WTC11 (cell line): ENCODE measurements around the gene DMD. TPM values are rescaled to one million over a fixed set of nuclear protein-coding genes. Genes with fewer than 3 reads are reported as not detected.

Experiments
- ATAC-seq: fragments of 200-7000 bp; cut with Tn5 transposase; 2 replicates; pipeline ENCODE4 v1.10.0; 2021; ENCODE audit warnings: mild to moderate bottlenecking, moderate library complexity
- CTCF ChIA-PET: fragments of 300-600 bp; sonication (Branson Sonifier 250); formaldehyde crosslinking; loops from one replicate; lab custom pipeline; 2021; ENCODE audit warnings: antibody characterized with exemption; lab: Charles Lee
- POLR2A ChIA-PET: fragments of 350-600 bp; sonication (Branson Sonifier 250); formaldehyde crosslinking; loops from one replicate; lab custom pipeline; 2021; ENCODE audit warnings: antibody characterized with exemption; lab: Charles Lee
- DNase-seq: peaks from one replicate; pipeline ENCODE4 v3.0.0; 2021; ENCODE audit warnings: low spot score
- H3K27ac Mint-ChIP-seq: 2 replicates; pipeline ENCODE4 v1.8.0; 2021; ENCODE audit warnings: mixed read lengths
- H3K27me3 Mint-ChIP-seq: 2 replicates; pipeline ENCODE4 v1.8.0; 2021; ENCODE audit warnings: low read depth, mild to moderate bottlenecking, moderate library complexity, mixed read lengths
- H3K36me3 Mint-ChIP-seq: 2 replicates; pipeline ENCODE4 v1.8.0; 2021; ENCODE audit warnings: mixed read lengths
- H3K4me1 Mint-ChIP-seq: 2 replicates; pipeline ENCODE4 v1.8.0; 2022; ENCODE audit warnings: mixed read lengths
- H3K4me3 Mint-ChIP-seq: 2 replicates; pipeline ENCODE4 v1.8.0; 2021; ENCODE audit warnings: mild to moderate bottlenecking, moderate library complexity, mixed read lengths
- H3K9me3 Mint-ChIP-seq: 2 replicates; pipeline ENCODE4 v1.8.0; 2021; ENCODE audit warnings: mixed read lengths
- AFF4 ChIP-seq: sonication (generic); formaldehyde crosslinking; IDR thresholded peaks from 2 replicates; pipeline ENCODE4 v1.8.1; 2023; ENCODE audit warnings: mild to moderate bottlenecking, missing genetic modification reagents, borderline replicate concordance
- ARID4B ChIP-seq: sonication (generic); formaldehyde crosslinking; IDR thresholded peaks from 2 replicates; pipeline ENCODE4 v1.8.0; 2023; ENCODE audit warnings: missing genetic modification reagents, mild to moderate bottlenecking, borderline replicate concordance
- CBFB ChIP-seq: sonication (generic); formaldehyde crosslinking; IDR thresholded peaks from 2 replicates; pipeline ENCODE4 v1.8.1; 2022; ENCODE audit warnings: mild to moderate bottlenecking, low read depth, missing genetic modification reagents
- CREB1 ChIP-seq: sonication (generic); formaldehyde crosslinking; IDR thresholded peaks from 2 replicates; pipeline ENCODE4 v1.8.0; 2023; ENCODE audit warnings: mild to moderate bottlenecking, missing genetic modification reagents
- EMX1 ChIP-seq: fragments of 250-450 bp; sonication (Bioruptor Pico); IDR thresholded peaks from 2 replicates; pipeline ENCODE4 v1.8.0; 2021; ENCODE audit warnings: mild to moderate bottlenecking
- HMGA2 ChIP-seq: fragments of 250-450 bp; sonication (Bioruptor Pico); IDR thresholded peaks from 2 replicates; pipeline ENCODE4 v1.4.0; 2021; ENCODE audit warnings: mild to moderate bottlenecking, moderate library complexity
- IRF1 ChIP-seq: sonication (generic); formaldehyde crosslinking; IDR thresholded peaks from 2 replicates; pipeline ENCODE4 v1.8.0; 2023; ENCODE audit warnings: missing genetic modification reagents
- JAZF1 ChIP-seq: fragments of 250-450 bp; sonication (Bioruptor Pico); IDR thresholded peaks from 2 replicates; pipeline ENCODE4 v1.9.0; 2021; ENCODE audit warnings: moderate library complexity, mild to moderate bottlenecking, inconsistent platforms
- KAT7 ChIP-seq: sonication (generic); formaldehyde crosslinking; IDR thresholded peaks from 2 replicates; pipeline ENCODE4 v1.8.1; 2023; ENCODE audit warnings: missing genetic modification reagents, mild to moderate bottlenecking, borderline replicate concordance
- NFYB ChIP-seq: sonication (generic); formaldehyde crosslinking; conservative IDR thresholded peaks from 2 replicates; pipeline ENCODE4 v1.8.0; 2022; ENCODE audit warnings: low read depth, missing genetic modification reagents
- PRRX2 ChIP-seq: fragments of 250-450 bp; sonication (Bioruptor Pico); IDR thresholded peaks from 2 replicates; pipeline ENCODE4 v1.8.0; 2021; ENCODE audit warnings: mild to moderate bottlenecking
- SMAD3 ChIP-seq: sonication (generic); formaldehyde crosslinking; IDR thresholded peaks from 2 replicates; pipeline ENCODE4 v1.8.0; 2022; ENCODE audit warnings: missing genetic modification reagents, mild to moderate bottlenecking, borderline replicate concordance
- TCF7 ChIP-seq: sonication (generic); formaldehyde crosslinking; IDR thresholded peaks from 2 replicates; pipeline ENCODE4 v1.8.0; 2022; ENCODE audit warnings: mild to moderate bottlenecking, low read depth, missing genetic modification reagents, moderate library complexity
- TEAD1 ChIP-seq: sonication (generic); formaldehyde crosslinking; IDR thresholded peaks from 2 replicates; pipeline ENCODE4 v1.8.0; 2022; ENCODE audit warnings: mild to moderate bottlenecking, missing genetic modification reagents
- USF2 ChIP-seq: sonication (generic); formaldehyde crosslinking; IDR thresholded peaks from 2 replicates; pipeline ENCODE4 v1.8.1; 2023; ENCODE audit warnings: mild to moderate bottlenecking, missing genetic modification reagents, moderate library complexity
- ZNF138 ChIP-seq: sonication (generic); formaldehyde crosslinking; conservative IDR thresholded peaks from 2 replicates; pipeline ENCODE4 v1.8.1; 2022; ENCODE audit warnings: mild to moderate bottlenecking, moderate library complexity, missing genetic modification reagents
- ZNF232 ChIP-seq: sonication (generic); formaldehyde crosslinking; IDR thresholded peaks from 2 replicates; pipeline ENCODE4 v1.8.0; 2022; ENCODE audit warnings: mild to moderate bottlenecking, missing genetic modification reagents
- ZNF416 ChIP-seq: fragments of 250-450 bp; sonication (Bioruptor Pico); IDR thresholded peaks from 2 replicates; pipeline ENCODE4 v1.9.0; 2021; ENCODE audit warnings: mild to moderate bottlenecking, inconsistent platforms
- ZNF423 ChIP-seq: fragments of 250-450 bp; sonication (Bioruptor Pico); IDR thresholded peaks from 2 replicates; pipeline ENCODE4 v2.1.2; 2022; ENCODE audit warnings: mild to moderate bottlenecking, moderate library complexity
- total RNA-seq: library from RNA; stranded (reverse); gene quantifications from 3 replicates; pipeline ENCODE4 v1.2.3, GENCODE V29; 2021

Gene DMD
- total RNA-seq, 1 experiment from 2014 or later = 9.1 TPM

GRCh38 chrX:31123335-31123734 lies 2088.0 kb downstream of the DMD start:
- H3K27me3 Mint-ChIP-seq = no peaks in the 10 kb centered on the region
- TF ChIP-seq NFYB (no peak), ZNF232 (CRISPR knock-in tag) (no peak), ZNF138 (CRISPR knock-in tag) (no peak), AFF4 (CRISPR knock-in tag) (no peak), ZNF416 (CRISPR knock-in tag) (no peak), HMGA2 (CRISPR knock-in tag) (no peak), CBFB (CRISPR knock-in tag) (no peak), KAT7 (CRISPR knock-in tag) (no peak), TCF7 (CRISPR knock-in tag) (no peak), IRF1 (no peak), ARID4B (CRISPR knock-in tag) (no peak), PRRX2 (CRISPR knock-in tag) (no peak), EMX1 (no peak), ZNF423 (CRISPR knock-in tag) (no peak), JAZF1 (CRISPR knock-in tag) (no peak), TEAD1 (CRISPR knock-in tag) (no peak), SMAD3 (CRISPR knock-in tag) (no peak), USF2 (CRISPR knock-in tag) (no peak), CREB1 (CRISPR knock-in tag) (no peak)
- H3K36me3 Mint-ChIP-seq = 0 out of 2 replicates have a peak, but pooled peaks cover 6% of the 10 kb centered on the region
- no peak overlapping the region for H3K4me3 Mint-ChIP-seq
- ChIA-PET CTCF (no interaction called here), POLR2A (no interaction called here)
- ATAC-seq = no peak
- H3K27ac Mint-ChIP-seq = no peak overlapping the region
- no peaks in the 10 kb centered on the region for H3K9me3 Mint-ChIP-seq
- H3K4me1 Mint-ChIP-seq = 0 out of 2 replicates have a peak, but pooled peaks cover 2% of the 10 kb centered on the region
- DNase-seq = no peak
